Inflammatory macrophage (primary cell): ENCODE measurements around the gene ADTRP.

Source experiments
- DNase-seq, 2 donors: peaks; one replicate each; pipeline ENCODE4 v3.0.0-alpha.2; 2020 to 2022
- total RNA-seq, 18 experiments: gene quantifications; one replicate each; lab custom pipeline; 2026; ENCODE audit warnings: mixed read lengths in 6 of 18, inconsistent platforms in 2 of 18; lab: John Stamatoyannopoulos, UW

Gene ADTRP, protein sequence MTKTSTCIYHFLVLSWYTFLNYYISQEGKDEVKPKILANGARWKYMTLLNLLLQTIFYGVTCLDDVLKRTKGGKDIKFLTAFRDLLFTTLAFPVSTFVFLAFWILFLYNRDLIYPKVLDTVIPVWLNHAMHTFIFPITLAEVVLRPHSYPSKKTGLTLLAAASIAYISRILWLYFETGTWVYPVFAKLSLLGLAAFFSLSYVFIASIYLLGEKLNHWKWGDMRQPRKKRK
- total RNA-seq: 2.3 to 17.8 (median 5.5) reads per million in 18 experiments

DNA sequence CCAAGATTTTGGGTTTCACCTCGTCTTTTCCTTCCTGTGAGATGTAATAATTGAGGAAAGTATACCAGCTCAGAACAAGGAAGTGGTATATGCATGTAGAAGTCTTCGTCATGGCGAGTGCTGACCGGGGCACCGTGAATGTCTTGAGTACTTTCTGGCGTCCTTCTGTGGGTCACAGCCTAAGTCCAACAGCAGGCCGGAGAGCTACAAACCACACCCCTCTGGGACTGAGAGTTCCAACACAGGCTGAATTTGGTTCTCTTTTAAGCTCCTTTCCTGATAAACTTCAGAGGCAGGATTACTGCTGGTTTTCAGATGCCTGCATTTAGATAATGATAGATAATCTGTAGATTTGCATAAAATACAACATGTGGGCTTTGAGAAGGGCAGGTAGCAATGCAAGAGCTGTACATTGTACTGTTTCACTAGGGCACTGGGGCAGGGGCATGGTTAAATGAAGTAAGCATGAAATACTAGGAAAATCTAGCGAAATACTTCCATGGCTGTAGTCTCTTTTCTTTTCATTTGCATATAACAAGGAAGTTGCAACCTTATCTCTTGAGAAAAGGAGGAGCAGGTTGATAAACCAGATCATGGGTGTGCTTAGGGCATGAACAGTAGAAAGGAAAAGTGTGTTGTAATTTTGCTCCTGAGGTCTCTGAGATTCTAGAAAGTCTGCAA lies at the start of gene ADTRP:
Gene ADTRP (minus strand): TSS at position 156 of the 681 bp plus-strand sequence. CDS start 44 bp downstream, at position 112.
- DNase-seq: peak; percentile 40 to 55

DNA sequence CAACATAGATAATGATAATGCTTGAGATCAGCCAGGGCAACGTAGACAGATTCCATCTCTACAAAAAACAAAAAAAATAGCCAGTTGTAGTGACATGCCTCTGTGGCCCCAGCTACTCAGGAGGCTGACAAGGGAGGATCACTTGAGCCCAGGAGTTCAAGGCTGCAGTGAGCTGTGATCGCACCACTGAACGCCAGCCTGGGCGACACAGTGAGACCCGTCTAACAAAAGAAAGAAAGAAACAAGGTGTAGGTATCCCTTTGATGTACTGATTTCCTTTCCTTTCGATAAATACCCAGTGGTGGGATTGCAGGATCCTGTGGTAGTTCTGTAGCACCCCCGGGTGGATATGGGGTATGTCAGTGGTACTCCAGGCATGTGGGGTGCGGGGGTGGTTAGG lies 48.2 kb upstream of the ADTRP start:
- DNase-seq: no peak

- DNase-seq: peak; percentile 11 to 43
Observed at GRCh38 chr6:11824986-11825385, 46.4 kb upstream of the ADTRP start.

DNA sequence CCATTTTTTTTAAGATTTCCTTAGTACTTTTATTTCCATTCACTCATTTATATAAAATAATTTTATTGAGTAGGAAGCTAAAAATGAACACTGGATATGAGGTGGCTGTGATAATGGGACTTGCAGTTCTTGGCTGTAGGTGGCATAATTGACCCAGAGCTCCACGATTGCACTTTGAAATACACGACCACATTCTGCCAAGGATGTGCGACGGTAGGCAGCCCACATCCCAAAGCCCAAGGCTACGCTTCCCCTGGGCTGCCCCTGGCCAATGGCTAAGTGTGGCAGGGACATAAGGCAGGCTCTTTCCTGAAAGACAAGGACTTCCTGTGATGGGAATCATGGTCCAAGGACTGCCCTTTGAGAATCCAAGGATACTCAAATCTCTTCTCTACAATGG lies 43.7 kb upstream of the ADTRP start:
- no peak for DNase-seq

DNA sequence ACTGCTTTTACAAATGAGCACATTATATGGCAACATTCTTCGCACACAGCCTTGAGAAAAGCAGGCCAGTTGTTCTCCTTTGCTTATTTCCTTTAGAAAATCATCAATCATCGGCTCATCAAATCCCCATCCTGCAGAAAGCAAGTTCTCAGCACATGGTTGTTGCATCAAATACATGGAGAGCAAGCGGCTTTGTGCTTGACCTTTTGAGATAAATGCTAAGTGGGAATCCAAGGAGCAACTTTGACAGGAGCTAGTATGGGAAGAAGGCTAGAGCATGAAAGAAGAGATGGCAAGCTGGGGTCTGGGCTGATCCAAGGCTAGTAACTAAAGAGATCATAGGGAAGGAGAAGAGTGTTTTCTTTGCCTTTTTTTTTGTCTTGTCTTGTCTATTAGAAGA lies 43.2 kb upstream of the ADTRP start:
- DNase-seq: no peak

DNA sequence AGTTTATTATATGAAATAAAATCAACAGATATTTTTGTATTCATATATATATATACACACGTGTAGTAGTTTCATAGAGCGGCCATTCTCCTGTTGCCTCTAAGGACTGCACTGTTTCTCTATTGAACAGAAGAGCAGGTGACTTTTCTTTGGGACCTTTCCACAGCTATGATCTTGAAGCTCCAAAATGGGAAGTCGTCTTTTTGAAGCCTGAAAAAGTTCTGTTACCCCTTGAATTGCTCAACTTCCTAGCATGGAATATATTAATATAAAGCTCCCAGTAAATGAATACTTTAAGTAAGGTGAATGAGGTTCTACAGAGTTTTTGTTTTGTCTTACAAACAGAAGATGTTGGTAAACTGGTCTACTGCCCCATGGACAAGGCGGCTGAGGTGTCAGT lies 42.2 kb upstream of the ADTRP start:
- peak; percentile 30 to 34 for DNase-seq

DNA sequence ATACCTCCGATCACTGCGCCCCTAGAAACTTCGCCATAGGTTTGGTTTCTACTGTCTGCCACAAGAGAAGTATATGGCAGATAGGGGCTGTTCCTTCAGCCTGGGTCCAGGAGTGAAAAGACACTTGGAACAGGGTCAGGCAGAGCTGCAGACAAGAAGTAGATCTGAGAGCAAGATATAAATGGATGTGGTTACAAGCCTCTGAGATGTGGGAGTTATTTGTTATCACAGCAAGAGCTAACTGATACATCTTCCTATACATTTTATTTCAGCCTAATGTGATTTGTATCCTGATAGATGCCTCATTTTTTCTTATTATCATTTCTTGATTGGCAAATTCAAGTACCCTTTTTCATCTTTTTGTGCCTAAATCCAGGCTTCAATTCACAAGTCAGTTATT lies 40.9 kb upstream of the ADTRP start:
- DNase-seq: no peak

DNA sequence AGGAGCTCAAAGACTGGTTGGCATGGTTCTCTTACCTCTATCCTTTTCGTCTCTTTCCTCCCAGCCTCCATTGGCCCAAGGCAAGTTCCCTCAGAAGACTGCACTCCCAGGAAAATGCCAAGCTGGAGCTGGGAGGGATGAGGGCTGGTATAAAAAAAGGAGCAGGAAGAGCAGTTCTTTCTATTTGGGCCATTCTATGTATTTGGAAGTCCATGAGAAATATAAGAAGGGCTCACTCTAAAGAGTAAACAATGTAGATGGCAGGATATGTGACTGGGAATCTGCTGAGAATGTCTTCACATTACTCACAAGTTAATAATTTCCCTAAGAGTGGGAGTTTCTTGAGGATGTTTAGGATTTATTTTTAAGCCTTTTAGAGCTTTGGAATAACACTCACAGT lies 36.6 kb upstream of the ADTRP start:
- no peak for DNase-seq

- DNase-seq: no peak
Observed at GRCh38 chr6:11814819-11815218, 36.2 kb upstream of the ADTRP start.

DNA sequence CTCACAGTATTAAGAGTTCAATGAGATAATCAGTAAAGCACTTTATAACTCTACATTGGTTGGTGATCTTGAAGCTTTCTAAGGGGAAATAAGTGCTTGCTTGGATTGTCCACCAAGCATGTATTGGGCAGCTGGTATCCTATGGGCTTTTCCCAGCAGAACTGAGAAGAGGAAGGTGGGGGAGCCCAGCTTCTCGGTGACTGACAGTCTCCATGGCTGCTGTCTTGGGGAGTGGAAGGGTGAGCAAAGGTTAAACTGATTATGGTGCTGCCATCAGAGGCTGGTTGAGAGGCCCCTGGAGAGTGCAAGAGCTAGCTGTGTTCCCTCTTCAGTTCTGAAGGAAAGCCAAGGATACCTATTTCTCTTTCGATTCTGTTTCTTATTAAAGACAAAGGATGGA lies 35.5 kb upstream of the ADTRP start:
- DNase-seq: peak in 1 of 2 donors; percentile 33

DNA sequence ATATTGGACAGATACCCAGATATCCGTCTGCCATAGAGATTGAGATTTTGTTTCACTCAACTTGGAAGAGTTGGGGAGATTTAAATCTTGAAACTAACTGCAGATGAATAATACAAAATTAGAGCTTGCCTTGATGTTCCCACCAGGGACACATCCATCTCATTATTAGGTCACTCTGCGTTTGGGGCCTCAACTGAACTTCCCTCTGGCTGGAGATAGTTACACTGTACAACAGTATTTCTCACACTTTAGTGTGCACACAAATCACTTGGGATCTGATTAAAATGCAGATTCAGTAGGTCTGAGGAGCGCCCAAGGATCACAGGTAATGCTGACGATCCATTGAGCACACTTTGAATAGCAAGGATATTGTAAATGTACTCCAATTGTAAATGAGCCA lies 35.0 kb upstream of the ADTRP start:
- no peak for DNase-seq

- DNase-seq: no peak
Observed at GRCh38 chr6:11812951-11813350, 34.3 kb upstream of the ADTRP start.

GRCh38 chr6:11812439-11812838 lies 33.8 kb upstream of the ADTRP start:
- no peak for DNase-seq

GRCh38 chr6:11811644-11812264 lies 33.2 kb upstream of the ADTRP start:
- no peak for DNase-seq

DNA sequence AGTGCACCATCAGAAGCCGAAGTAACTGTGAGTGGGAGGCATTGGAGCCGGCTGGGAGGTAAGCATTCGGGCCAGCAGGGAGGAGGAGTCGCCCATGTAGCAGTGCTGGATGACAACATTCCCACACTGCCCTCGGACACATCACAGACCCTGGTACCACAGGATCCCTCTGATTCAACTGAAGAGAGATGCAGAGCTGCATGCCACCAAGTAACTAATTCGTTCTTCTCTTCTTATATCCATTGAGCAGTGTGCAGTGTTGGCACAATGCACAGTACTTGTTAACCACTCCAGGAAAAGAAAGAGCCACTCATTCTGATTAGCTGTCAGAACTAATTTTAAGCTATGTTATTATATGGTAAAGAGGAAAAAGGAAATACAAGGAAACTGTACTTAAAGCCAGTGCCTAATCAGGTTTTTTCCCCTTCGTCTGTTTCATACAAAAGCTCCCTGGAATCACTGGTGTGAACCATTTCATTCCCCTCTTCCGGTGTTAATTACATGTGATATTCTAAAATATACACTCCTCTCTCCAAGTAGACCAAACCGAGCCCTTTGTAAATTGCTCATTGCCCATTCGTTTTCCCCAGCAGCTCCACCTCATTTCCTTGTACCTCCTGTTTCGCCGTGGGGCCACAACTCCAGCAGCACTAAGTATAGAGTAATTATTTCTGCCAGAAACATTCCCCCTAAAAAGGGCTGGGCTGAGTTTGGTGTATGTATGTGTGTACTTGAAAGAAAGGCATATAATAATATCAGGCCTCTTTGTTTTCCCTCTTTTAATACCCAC lies 32.4 kb upstream of the ADTRP start:
- DNase-seq: no peak

DNA sequence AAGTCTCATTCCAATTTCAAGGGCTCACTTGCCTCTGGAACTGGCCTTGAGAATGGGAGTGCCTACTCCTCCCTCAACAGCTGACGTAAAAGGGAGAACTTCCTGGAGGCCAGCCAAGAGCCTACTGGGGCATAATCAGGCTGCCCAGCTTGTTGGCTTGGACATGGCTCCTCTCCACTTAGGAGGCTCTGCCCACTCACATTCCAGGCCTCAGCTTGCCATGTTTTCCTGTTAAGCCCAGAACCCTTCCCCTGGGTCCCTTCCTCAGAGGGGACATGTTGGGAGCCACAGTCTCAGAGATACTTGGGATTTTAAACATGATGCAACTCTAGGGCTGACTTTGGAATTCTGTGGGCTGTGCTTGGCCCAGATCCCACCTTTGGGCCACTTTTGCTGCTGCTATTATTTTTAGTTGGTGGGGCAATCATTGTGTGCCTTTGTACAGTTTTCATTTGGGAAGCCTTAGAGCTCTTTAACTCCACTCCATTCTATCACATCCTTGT lies 31.5 kb upstream of the ADTRP start:
- peak in 1 of 2 donors; percentile 17 for DNase-seq

- DNase-seq: no peak
Observed at GRCh38 chr6:11808054-11808453, 29.5 kb upstream of the ADTRP start.

DNA sequence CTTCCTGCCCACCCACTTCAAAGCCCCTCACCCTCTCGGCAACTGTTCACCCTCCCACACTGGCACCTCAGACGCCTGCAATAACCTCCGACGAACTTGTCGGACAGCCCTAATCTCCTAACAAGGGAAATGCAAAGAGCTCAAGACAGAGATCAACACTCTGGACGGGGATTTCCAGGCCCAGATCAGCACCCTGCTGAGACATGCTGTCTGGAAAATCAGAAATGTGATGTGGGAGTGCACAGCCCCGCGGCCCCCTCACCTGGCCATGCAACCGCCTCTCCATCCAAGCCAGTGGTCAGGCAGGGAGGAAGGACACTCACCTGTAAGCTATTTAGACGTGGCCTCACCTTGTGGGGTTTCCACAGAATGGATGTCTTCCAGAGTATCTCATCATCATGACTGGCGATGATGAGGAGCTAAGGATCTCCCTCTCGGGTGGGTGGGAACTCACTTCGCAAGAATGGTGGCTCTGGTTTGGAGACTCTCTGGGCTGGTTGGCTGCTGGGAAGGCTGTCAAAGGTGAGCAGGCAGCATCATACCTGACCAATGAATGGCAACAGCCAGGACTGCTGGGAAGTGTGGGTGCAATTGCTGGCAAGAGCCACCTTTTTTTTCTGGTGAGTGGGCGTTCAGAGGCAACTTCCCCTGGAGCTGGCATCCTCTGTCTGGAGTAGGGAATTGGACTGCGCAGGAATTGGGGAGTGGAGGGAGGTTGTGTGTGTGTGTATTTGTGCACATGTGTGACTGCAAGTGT lies 28.1 kb upstream of the ADTRP start:
- no peak for DNase-seq

DNA sequence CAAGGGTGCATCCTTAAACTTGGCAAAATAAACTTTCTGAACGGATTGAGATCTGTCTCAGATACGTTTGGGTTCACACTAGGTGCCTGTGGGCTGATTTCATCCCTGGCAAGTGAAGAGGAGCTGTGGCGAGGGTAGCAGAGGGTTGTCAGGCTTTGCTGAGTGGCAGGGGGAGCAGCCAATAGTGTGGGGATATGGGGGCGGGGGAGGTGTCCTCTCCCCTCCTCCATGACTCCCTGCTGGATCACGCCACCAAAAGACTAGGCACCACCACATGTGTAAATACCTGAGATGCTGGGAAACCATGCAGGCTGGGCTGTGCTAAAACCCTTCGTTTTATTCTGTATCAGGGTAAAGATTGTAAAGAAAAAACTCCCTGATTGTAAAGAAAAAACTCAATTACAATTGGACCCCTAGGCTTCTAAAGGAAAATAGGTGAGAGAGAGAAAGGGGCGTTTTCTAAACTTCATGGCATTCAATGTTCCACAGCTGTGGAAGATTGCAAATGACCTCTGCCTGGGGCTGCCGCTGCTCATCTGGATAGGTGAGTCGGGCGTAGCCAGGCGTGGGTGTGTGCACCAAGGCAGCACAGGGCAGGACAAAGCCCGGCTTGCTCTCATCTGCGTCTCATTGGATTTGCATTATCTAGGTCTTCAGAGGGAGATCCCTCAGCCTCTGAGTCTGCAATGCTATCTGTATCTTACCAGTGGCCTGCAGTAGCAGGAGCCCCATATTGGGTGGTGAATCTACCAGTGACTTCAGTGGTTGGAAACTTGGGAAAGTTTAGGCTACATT lies 26.9 kb upstream of the ADTRP start:
- DNase-seq: no peak

DNA sequence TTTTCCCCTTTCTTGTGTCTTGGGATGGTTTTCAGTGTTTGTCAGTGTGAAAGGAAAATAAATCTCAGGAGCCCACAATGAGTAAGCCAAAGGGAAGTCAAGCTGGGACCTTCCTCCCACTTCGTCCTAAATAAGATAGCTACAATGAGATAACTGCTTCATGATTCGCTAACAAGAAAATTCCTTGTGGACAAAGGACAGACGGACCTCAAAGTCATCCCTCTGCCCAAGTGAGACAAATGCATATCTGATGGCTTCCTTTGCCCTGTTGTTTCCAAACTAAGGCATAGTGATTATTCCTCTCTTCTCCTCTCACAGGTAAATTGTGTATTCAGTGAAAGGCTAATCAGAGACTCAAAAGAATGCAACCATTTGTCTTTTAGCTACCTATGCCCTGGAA lies 26.1 kb upstream of the ADTRP start:
- peak in 1 of 2 donors; percentile 42 for DNase-seq

- peak; percentile 85 to 89 for DNase-seq
Observed at GRCh38 chr6:11804135-11804534, 25.5 kb upstream of the ADTRP start.
